Trophoblast cell (in vitro differentiated cells and primary cell): ENCODE results near the gene C20orf204.

ENCODE experiments used
- DNase-seq, 2 donors: peaks; one replicate each; pipeline ENCODE4 v3.0.0-alpha.2; 2016
- H2AFZ ChIP-seq: 2 replicates; pipeline ENCODE4 v1.6.1; 2013; ENCODE audit warnings: low read length, moderate library complexity, mild to moderate bottlenecking; ENCODE audit not compliant: insufficient read depth, poor library complexity
- H2AK5ac ChIP-seq: 2 replicates; pipeline ENCODE4 v1.6.1; 2013; ENCODE audit warnings: mild to moderate bottlenecking, low read length
- H2BK120ac ChIP-seq: 2 replicates; pipeline ENCODE4 v1.6.1; 2013; ENCODE audit warnings: low read length, mild to moderate bottlenecking, moderate library complexity; ENCODE audit not compliant: insufficient read depth, poor library complexity
- H2BK12ac ChIP-seq: 2 replicates; pipeline ENCODE4 v1.6.1; 2013; ENCODE audit warnings: mild to moderate bottlenecking, low read length, moderate library complexity
- H2BK5ac ChIP-seq: 2 replicates; pipeline ENCODE4 v1.6.1; 2013; ENCODE audit warnings: low read length, low read depth, moderate library complexity, mild to moderate bottlenecking; ENCODE audit not compliant: poor library complexity
- H3K14ac ChIP-seq: 2 replicates; pipeline ENCODE4 v1.6.1; 2013; ENCODE audit warnings: mild to moderate bottlenecking, low read length
- H3K18ac ChIP-seq: 2 replicates; pipeline ENCODE4 v1.6.1; 2013; ENCODE audit warnings: mild to moderate bottlenecking, low read length
- H3K23ac ChIP-seq: 2 replicates; pipeline ENCODE4 v1.6.1; 2013; ENCODE audit warnings: low read length
- H3K27ac ChIP-seq: 2 replicates; pipeline ENCODE4 v1.5.1; 2013; ENCODE audit warnings: low read depth, mild to moderate bottlenecking, inconsistent platforms, low read length, moderate library complexity
- H3K27me3 ChIP-seq: 2 replicates; pipeline ENCODE4 v1.6.1; 2013; ENCODE audit warnings: inconsistent platforms, mild to moderate bottlenecking, low read length, moderate library complexity; ENCODE audit not compliant: insufficient read depth
- H3K36me3 ChIP-seq, 2 experiments: 1 replicate in 1 of 2; 2 replicates in 1 of 2; pipeline ENCODE4 v1.6.1; 2013; ENCODE audit warnings: low read length in 2 of 2, mild to moderate bottlenecking in 2 of 2, moderate library complexity in 1 of 2; ENCODE audit not compliant: insufficient read depth in 2 of 2, control insufficient read depth in 1 of 2
- H3K4ac ChIP-seq: 2 replicates; pipeline ENCODE4 v1.6.1; 2013; ENCODE audit warnings: low read depth, mild to moderate bottlenecking, low read length, moderate library complexity
- H3K4me1 ChIP-seq, 2 experiments: 1 replicate in 1 of 2; 2 replicates in 1 of 2; pipeline ENCODE4 v1.6.1; 2013; ENCODE audit warnings: low read length in 2 of 2, mild to moderate bottlenecking in 2 of 2, moderate library complexity in 1 of 2; ENCODE audit not compliant: insufficient read depth in 2 of 2, control insufficient read depth in 1 of 2
- H3K4me2 ChIP-seq: 2 replicates; pipeline ENCODE4 v1.6.1; 2013; ENCODE audit warnings: inconsistent platforms, mild to moderate bottlenecking, low read length, moderate library complexity
- H3K4me3 ChIP-seq: 2 replicates; pipeline ENCODE4 v1.5.1; 2013; ENCODE audit warnings: mild to moderate bottlenecking, low read depth, low read length, inconsistent platforms
- H3K79me1 ChIP-seq: one replicate; pipeline ENCODE4 v1.6.1; 2013; ENCODE audit warnings: low read length
- H3K79me2 ChIP-seq: 2 replicates; pipeline ENCODE4 v1.6.1; 2013; ENCODE audit warnings: low read length, mild to moderate bottlenecking; ENCODE audit not compliant: control insufficient read depth, insufficient read depth, poor library complexity
- H3K9ac ChIP-seq: 2 replicates; pipeline ENCODE4 v1.6.1; 2013; ENCODE audit warnings: mild to moderate bottlenecking, low read length
- H3K9me3 ChIP-seq: 2 replicates; pipeline ENCODE4 v1.6.1; 2013; ENCODE audit warnings: low read depth, mild to moderate bottlenecking, control low read depth, inconsistent platforms, low read length; ENCODE audit not compliant: insufficient read depth
- H4K12ac ChIP-seq: 2 replicates; pipeline ENCODE4 v1.6.1; 2013; ENCODE audit warnings: low read depth, mild to moderate bottlenecking, low read length, moderate library complexity
- H4K8ac ChIP-seq: 2 replicates; pipeline ENCODE4 v1.6.1; 2013; ENCODE audit warnings: low read depth, mild to moderate bottlenecking, low read length, moderate library complexity
- H4K91ac ChIP-seq: one replicate; pipeline ENCODE4 v1.6.1; 2013; ENCODE audit warnings: low read depth, mild to moderate bottlenecking, low read length, moderate library complexity
- WGBS: extraction: QIAGEN DNeasy Blood & Tissue Kit; methylation state at CpG from one replicate; pipeline ENCODE4 v1.1.7; 2013; ENCODE audit warnings: missing lambda C conversion rate; ENCODE audit not compliant: insufficient read length, insufficient coverage; ENCODE audit errors: extremely low coverage; 5-methylcytosine and 5-hydroxymethylcytosine counted together

C20orf204 gene

GRCh38 chr20:64040231-64041039 is 4.5 kb downstream of the C20orf204 start:
- H3K9ac ChIP-seq, result no peak overlapping the region
- peaks cover 8% of the 10 kb centered on the region for H3K27me3 ChIP-seq
- H3K23ac ChIP-seq, result no peak overlapping the region
- H3K4ac ChIP-seq, result no peak overlapping the region
- no peak overlapping the region for H4K8ac ChIP-seq
- no peak overlapping the region for H2AK5ac ChIP-seq
- WGBS, result no CpG with 5 or more reads among the region's 12 CpGs
- no peak overlapping the region for H2BK120ac ChIP-seq
- H3K14ac ChIP-seq, result no peak overlapping the region
- no peak overlapping the region for H3K27ac ChIP-seq
- no peak overlapping the region for H3K4me3 ChIP-seq
- H3K79me1 ChIP-seq, result peaks cover 7% of the 10 kb centered on the region
- H3K36me3 ChIP-seq, result no peaks in the 10 kb centered on the region
- peaks cover 24 to 38% of the 10 kb centered on the region in 2 experiments for H3K4me1 ChIP-seq
- H3K18ac ChIP-seq, result no peak overlapping the region
- H3K9me3 ChIP-seq, result no peaks in the 10 kb centered on the region
- no peak for DNase-seq
- no peak overlapping the region for H4K12ac ChIP-seq
- H2BK5ac ChIP-seq, result no peak overlapping the region
- H2BK12ac ChIP-seq, result no peak overlapping the region
- peaks cover 3% of the 10 kb centered on the region for H3K79me2 ChIP-seq
- no peak overlapping the region for H3K4me2 ChIP-seq
- H2AFZ ChIP-seq, result no peak overlapping the region
- no peak overlapping the region for H4K91ac ChIP-seq

GRCh38 chr20:64041040-64041780 is 5.2 kb downstream of the C20orf204 start:
- Histone ChIP-seq H4K8ac (no peak overlapping the region), H3K79me1 (peaks cover 7% of the 10 kb centered on the region), H4K12ac (no peak overlapping the region), H2BK120ac (no peak overlapping the region), H3K4me3 (no peak overlapping the region), H3K23ac (no peak overlapping the region), H3K79me2 (peaks cover 3% of the 10 kb centered on the region), H3K18ac (no peak overlapping the region), H2BK5ac (no peak overlapping the region), H4K91ac (no peak overlapping the region), H3K4me1 (peaks cover 18 to 33% of the 10 kb centered on the region in 2 experiments), H2BK12ac (no peak overlapping the region), H3K9me3 (no peaks in the 10 kb centered on the region), H3K9ac (no peak overlapping the region), H3K27me3 (peaks cover 8% of the 10 kb centered on the region), H2AFZ (no peak overlapping the region), H3K4ac (no peak overlapping the region), H2AK5ac (no peak overlapping the region), H3K36me3 (no peaks in the 10 kb centered on the region), H3K14ac (no peak overlapping the region), H3K4me2 (no peak overlapping the region), H3K27ac (no peak overlapping the region)
- no CpG with 5 or more reads among the region's 15 CpGs for WGBS
- no peak for DNase-seq

- no peak overlapping the region for H2AFZ ChIP-seq
- H3K4me1 ChIP-seq, result peaks cover 13 to 27% of the 10 kb centered on the region in 2 experiments
- peak overlapping the region; percentile 95 for H4K8ac ChIP-seq
- H3K4me3 ChIP-seq, result no peak overlapping the region
- H4K12ac ChIP-seq, result peak overlapping the region; percentile 34
- WGBS, result no CpG with 5 or more reads among the region's 11 CpGs
- H2BK12ac ChIP-seq, result no peak overlapping the region
- no peak overlapping the region for H3K14ac ChIP-seq
- peaks cover 7% of the 10 kb centered on the region for H3K79me1 ChIP-seq
- no peak overlapping the region for H2BK120ac ChIP-seq
- H2AK5ac ChIP-seq, result no peak overlapping the region
- H4K91ac ChIP-seq, result no peak overlapping the region
- H3K27me3 ChIP-seq, result peaks cover 9% of the 10 kb centered on the region
- H3K18ac ChIP-seq, result no peak overlapping the region
- H3K23ac ChIP-seq, result no peak overlapping the region
- no peak for DNase-seq
- H3K4me2 ChIP-seq, result peak overlapping the region; percentile 65
- no peak overlapping the region for H2BK5ac ChIP-seq
- no peak overlapping the region for H3K9ac ChIP-seq
- peaks cover 3% of the 10 kb centered on the region for H3K79me2 ChIP-seq
- no peaks in the 10 kb centered on the region for H3K36me3 ChIP-seq
- H3K4ac ChIP-seq, result no peak overlapping the region
- no peak overlapping the region for H3K27ac ChIP-seq
- no peaks in the 10 kb centered on the region for H3K9me3 ChIP-seq
Measured at GRCh38 chr20:64041781-64042053, 5.7 kb downstream of the C20orf204 start.

GRCh38 chr20:64042054-64042781 is 6.2 kb downstream of the C20orf204 start:
- Histone ChIP-seq H3K79me2 (peaks cover 3% of the 10 kb centered on the region), H3K4ac (no peak overlapping the region), H3K23ac (no peak overlapping the region), H3K79me1 (peaks cover 7% of the 10 kb centered on the region), H4K91ac (peak overlapping the region; percentile 84), H3K4me3 (peak overlapping the region; percentile 62), H2AK5ac (no peak overlapping the region), H3K14ac (peak overlapping the region; percentile 75), H3K9me3 (no peaks in the 10 kb centered on the region), H3K18ac (peak overlapping the region; percentile 51), H2BK120ac (peak overlapping the region; percentile 29), H3K9ac (peak overlapping the region; percentile 38), H3K4me2 (peak overlapping the region; percentile 65), H4K12ac (peak overlapping the region; percentile 34), H4K8ac (peak overlapping the region; percentile 95), H3K36me3 (no peaks in the 10 kb centered on the region), H2BK5ac (no peak overlapping the region), H3K4me1 (peaks cover 9 to 24% of the 10 kb centered on the region in 2 experiments), H3K27ac (no peak overlapping the region), H3K27me3 (peaks cover 13% of the 10 kb centered on the region), H2AFZ (peak overlapping the region; percentile 19), H2BK12ac (peak overlapping the region; percentile 7)
- WGBS, result no CpG with 5 or more reads among the region's 55 CpGs
- DNase-seq, result no peak
